ENCODE measurements around the gene BMPR1B. TPM values are rescaled to one million over a fixed set of nuclear protein-coding genes. Genes with fewer than 3 reads are reported as not detected.

Gene BMPR1B
- total and polyA plus RNA-seq, 2 of the 8 experiments (the other 6 are each of a cell fraction or from before 2014, with no cell fraction given), result 0.14 to 1.1 TPM

- Histone ChIP-seq H3K4me2 (ENCODE audit: insufficient read depth in 1 of 2, low read depth in 2 of 2, low read length in 2 of 2) (no peak overlapping the region), H4K20me1 (replicated peaks in 1 of 2; ENCODE audit: control insufficient read depth in 1 of 2, insufficient read depth in 2 of 2, low read length in 2 of 2) (no peaks in the 10 kb centered on the region), H3K14ac (ENCODE audit: insufficient read length) (no peak overlapping the region), H3K36me3 (ENCODE audit: control insufficient read depth in 2 of 4, insufficient read depth in 4 of 4, low read length in 3 of 4) (no peaks in the 10 kb centered on the region), H2BK20ac (ENCODE audit: low read length) (no peak overlapping the region), H2BK5ac (ENCODE audit: low read depth, low read length) (no peak overlapping the region), H4K5ac (ENCODE audit: insufficient read length, low read depth, low read length) (no peak overlapping the region), H3K79me1 (ENCODE audit: low read depth, low read length) (no peaks in the 10 kb centered on the region), H2BK15ac (ENCODE audit: low read length) (no peak overlapping the region), H3K27ac (ENCODE audit: low read depth, low read length) (no peak overlapping the region), H3K9ac (replicated peaks in 1 of 4; ENCODE audit: extremely low read depth in 1 of 4, low read depth in 3 of 4, low read length in 3 of 4) (no peak overlapping the region), H4K8ac (ENCODE audit: extremely low read depth, insufficient read depth, low read length) (no peak overlapping the region), H3K4ac (replicated peaks; ENCODE audit: insufficient read length, low read depth, low read length) (no peak overlapping the region), H2BK12ac (ENCODE audit: low read depth, low read length) (no peak overlapping the region), H2AK5ac (ENCODE audit: low read depth, low read length) (no peak overlapping the region), H3K9me3 (ENCODE audit: insufficient read depth in 2 of 2, low read depth in 1 of 2, low read length in 1 of 2) (no peaks in the 10 kb centered on the region), H2AFZ (ENCODE audit: low read length) (no peak overlapping the region), H3K4me1 (replicated peaks in 1 of 4; ENCODE audit: control insufficient read depth in 3 of 4, insufficient read depth in 4 of 4, low read length in 3 of 4) (no peaks in the 10 kb centered on the region), H3K18ac (ENCODE audit: extremely low read depth, low read length) (no peak overlapping the region), H3K23me2 (ENCODE audit: low read depth, low read length) (no peaks in the 10 kb centered on the region), H3K27me3 (replicated peaks in 1 of 4; ENCODE audit: control insufficient read depth in 3 of 4, extremely low read depth in 1 of 4, insufficient read depth in 3 of 4, low read length in 3 of 4) (no peaks in the 10 kb centered on the region), H3K23ac (ENCODE audit: insufficient read length) (no peak overlapping the region), H4K91ac (replicated peaks; ENCODE audit: insufficient read length, low read length) (no peak overlapping the region), H3K4me3 (ENCODE audit: extremely low read depth in 1 of 4, insufficient read depth in 2 of 4, low read depth in 3 of 4, low read length in 4 of 4) (no peak overlapping the region), H2BK120ac (replicated peaks; ENCODE audit: low read depth, low read length) (no peak overlapping the region), H3K79me2 (ENCODE audit: control insufficient read depth in 1 of 2, insufficient read depth in 2 of 2, low read length in 2 of 2) (no peaks in the 10 kb centered on the region), H3K56ac (replicated peaks; ENCODE audit: insufficient read length, low read depth, low read length) (no peak overlapping the region)
- FAIRE-seq (no peak), DNase-seq (ENCODE audit: low read depth in 1 of 2, low spot score in 2 of 2) (no peak)
- ChIA-PET POLR2A (ENCODE audit: partially characterized antibody) (no interaction called here), CTCF (ENCODE audit: partially characterized antibody) (interaction anchor here (0.6 to 1.3 kb wide), 4 partner anchors 10 to 262 kb away, joined by 3 to 8 read pairs (median 4); no protein-coding TSS in a partner anchor)
- WGBS, 2 experiments (ENCODE audit: extremely low coverage in 1 of 2, insufficient coverage in 1 of 2, insufficient read length in 1 of 2, insufficient replicate concordance in 2 of 2, low coverage in 1 of 2, low lambda C conversion rate in 2 of 2, missing lambda C conversion rate in 1 of 2), result 98% methylated on average over 2 of the region's 2 CpGs; no CpG with 5 or more reads in 1 of the 2 experiments
- no peak for TF ChIP-seq RNF2 (IDR thresholded peaks at IDR 0.05; ENCODE audit: borderline replicate concordance, low read depth, low read length, missing control alignments, poor library complexity, severe bottlenecking)
- TF ChIP-seq BCL11A (IDR thresholded peaks at IDR 0.05; ENCODE audit: low read depth in 2 of 2, low read length in 2 of 2), result no peak
- TF ChIP-seq SP2 (IDR thresholded peaks at IDR 0.05; ENCODE audit: low read length), result no peak
- no peak for TF ChIP-seq SRF (IDR thresholded peaks at IDR 0.05; ENCODE audit: low read depth, low read length)
- TF ChIP-seq KDM1A (IDR thresholded peaks at IDR 0.05; ENCODE audit: borderline replicate concordance, low read length), result no peak
- TF ChIP-seq, protein P1, sequence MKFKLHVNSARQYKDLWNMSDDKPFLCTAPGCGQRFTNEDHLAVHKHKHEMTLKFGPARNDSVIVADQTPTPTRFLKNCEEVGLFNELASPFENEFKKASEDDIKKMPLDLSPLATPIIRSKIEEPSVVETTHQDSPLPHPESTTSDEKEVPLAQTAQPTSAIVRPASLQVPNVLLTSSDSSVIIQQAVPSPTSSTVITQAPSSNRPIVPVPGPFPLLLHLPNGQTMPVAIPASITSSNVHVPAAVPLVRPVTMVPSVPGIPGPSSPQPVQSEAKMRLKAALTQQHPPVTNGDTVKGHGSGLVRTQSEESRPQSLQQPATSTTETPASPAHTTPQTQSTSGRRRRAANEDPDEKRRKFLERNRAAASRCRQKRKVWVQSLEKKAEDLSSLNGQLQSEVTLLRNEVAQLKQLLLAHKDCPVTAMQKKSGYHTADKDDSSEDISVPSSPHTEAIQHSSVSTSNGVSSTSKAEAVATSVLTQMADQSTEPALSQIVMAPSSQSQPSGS (IDR thresholded peaks at IDR 0.05; ENCODE audit: low read length), result no peak
- TF ChIP-seq SIN3A (conservative IDR thresholded peaks at IDR 0.05 in 1 of 2, IDR thresholded peaks at IDR 0.05 in 1 of 2; ENCODE audit: low read depth in 1 of 2, low read length in 2 of 2), result no peak
- no peak for TF ChIP-seq SIX5 (IDR thresholded peaks at IDR 0.05; ENCODE audit: low read depth, low read length)
- no peak for TF ChIP-seq POU5F1 (IDR thresholded peaks at IDR 0.05; ENCODE audit: low read depth, low read length)
- no peak for TF ChIP-seq POLR2AphosphoS5 (IDR thresholded peaks at IDR 0.05; ENCODE audit: low read depth, low read length)
- no peak for TF ChIP-seq RXRA (IDR thresholded peaks at IDR 0.05; ENCODE audit: insufficient read depth, low read depth, low read length)
- TF ChIP-seq PHF8 (conservative IDR thresholded peaks at IDR 0.05; ENCODE audit: low read depth, low read length), result no peak
Observed at GRCh38 chr4:94721310-94721709, 36.4 kb upstream of the BMPR1B start.

All from H1 (cell line).